Kidney (tissue), 14 donors: ENCODE results near the gene PPP1R14C. TPM values are rescaled to one million over a fixed set of nuclear protein-coding genes. Genes with fewer than 3 reads are reported as not detected.

Source experiments
- DNase-seq, 5 donors: peaks; one replicate each; pipeline ENCODE4 v3.0.0-alpha.2; 2013 to 2020
- FAIRE-seq: peaks from 2 replicates; lab custom pipeline; 2012; peaks lifted over from hg19 to GRCh38; lab: Jason Lieb, UNC
- H3K27ac ChIP-seq, 2 donors: one replicate each; pipeline ENCODE4 v1.7.0; 2013; ENCODE audit warnings: low read depth in 2 of 2, low read length in 2 of 2, inconsistent platforms in 1 of 2
- H3K27me3 ChIP-seq: one replicate; pipeline ENCODE4 v1.7.1; 2013; ENCODE audit warnings: low read length, inconsistent platforms; ENCODE audit not compliant: control insufficient read depth, insufficient read depth
- H3K36me3 ChIP-seq, 3 donors: one replicate each; pipeline versions ENCODE4 v1.7.0 to v1.7.1; 2013; ENCODE audit warnings: low read length in 3 of 3, control low read depth in 1 of 3, inconsistent platforms in 1 of 3; ENCODE audit not compliant: insufficient read depth in 3 of 3, control insufficient read depth in 2 of 3
- H3K4me1 ChIP-seq, 3 donors: one replicate each; pipeline versions ENCODE4 v1.7.0 to v1.7.1; 2013; ENCODE audit warnings: low read length in 3 of 3, inconsistent platforms in 1 of 3, low read depth in 1 of 3; ENCODE audit not compliant: control insufficient read depth in 2 of 3, insufficient read depth in 2 of 3
- H3K4me3 ChIP-seq, 3 donors: one replicate each; pipeline versions ENCODE4 v1.7.0 to v1.8.1; 2013; ENCODE audit warnings: low read length in 3 of 3, control low read depth in 1 of 3, inconsistent platforms in 1 of 3
- H3K9ac ChIP-seq, 3 donors: one replicate each; pipeline versions ENCODE4 v1.7.0 to v1.7.1; 2013; ENCODE audit warnings: low read length in 3 of 3, control low read depth in 1 of 3, inconsistent platforms in 1 of 3
- H3K9me3 ChIP-seq, 3 donors: one replicate each; pipeline versions ENCODE4 v1.7.0 to v1.7.1; 2013; ENCODE audit warnings: low read length in 3 of 3, control low read depth in 1 of 3, inconsistent platforms in 1 of 3; ENCODE audit not compliant: control insufficient read depth in 2 of 3, insufficient read depth in 1 of 3
- intact Hi-C: fragments of 100-400 bp; cut with DNase I; formaldehyde crosslinking; loops from one replicate; pipeline ENCODE4 v1.11.1; 2022
- polyA plus RNA-seq: library from polyadenylated mRNA; stranded (reverse); fragments of 350-450 nt; fragmentation: Illumina TruSeq; extraction: RNeasy Lipid Tissue Mini Kit (QIAGEN cat#74804); gene quantifications from one replicate; pipeline ENCODE4 v1.2.3, GENCODE V29; 2014; ENCODE audit warnings: low read depth, low replicate concordance; ENCODE audit not compliant: insufficient read depth
- total RNA-seq: library from RNA; stranded (reverse); fragmentation: NEBNext Ultra II Directional; extraction: Animal tissue kit (Norgen Biotek cat#: 25700); gene quantifications from one replicate; pipeline ENCODE4 v1.2.1, GENCODE V29; 2021
- TF ChIP-seq, protein P1 (sequence below): IDR thresholded peaks from 3 replicates; pipeline ENCODE4 v1.5.1; 2012; ENCODE audit warnings: mild to moderate bottlenecking, moderate library complexity, borderline replicate concordance; ENCODE audit not compliant: insufficient read depth; ENCODE audit errors: extremely low read depth
- donor health status: control.
- donor health status: control.
- donor health status: control.
- donor health status: control.
- donor health status: control.
- donor health status: DM: yes; HTN: yes; CAD: no.
- donor health status: Normal renal cell carcinoma (clear cell type).

The PPP1R14C gene
- total and polyA plus RNA-seq, 2 donors from 2014 or later, result 6.5 to 15.8 TPM

DNA sequence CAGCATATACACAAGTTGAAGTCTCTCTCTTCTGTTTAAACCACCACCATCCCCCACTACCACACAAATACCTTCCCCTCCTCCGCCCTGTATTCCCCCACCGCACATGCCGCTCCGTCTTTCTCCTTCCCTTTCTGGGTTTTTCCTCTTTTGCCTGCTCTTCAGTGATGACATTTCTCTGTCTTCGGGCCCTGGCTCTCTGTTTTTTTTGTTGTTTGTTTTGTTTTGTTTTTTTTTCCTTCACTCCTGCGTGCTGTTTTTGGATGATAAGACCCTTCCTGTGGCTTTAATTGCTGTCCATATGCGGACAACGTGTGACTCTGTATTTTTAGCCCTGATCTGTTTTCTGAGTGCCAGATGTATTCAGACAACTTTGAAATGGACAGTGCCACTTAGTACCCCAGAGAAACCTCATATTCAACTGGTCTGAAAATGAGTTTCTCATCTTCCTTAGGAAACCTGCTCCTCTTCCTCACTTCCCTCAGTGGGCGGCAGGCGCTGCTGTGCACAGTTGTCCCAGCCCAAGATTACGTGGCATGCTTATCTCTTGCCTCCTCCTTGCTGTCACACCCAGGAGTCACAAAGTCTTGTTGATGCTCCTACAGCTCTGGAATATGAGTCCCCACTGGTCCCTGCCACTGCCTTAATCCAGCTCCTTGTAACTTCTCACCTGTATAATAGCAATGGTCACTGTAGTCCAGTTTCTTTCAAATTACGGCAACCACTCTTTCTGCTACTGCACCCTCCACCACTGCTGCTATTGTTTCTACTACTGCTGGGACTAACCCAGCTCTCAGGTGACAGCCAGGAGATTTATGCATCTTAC is 8.2 kb downstream of the PPP1R14C start:
- DNase-seq, result no peak
- Histone ChIP-seq H3K9ac (no peak overlapping the region), H3K27ac (no peak overlapping the region), H3K36me3 (no peaks in the 10 kb centered on the region), H3K9me3 (no peaks in the 10 kb centered on the region), H3K27me3 (no peaks in the 10 kb centered on the region), H3K4me1 (peaks cover 0 to 1% (median 0%) of the 10 kb centered on the region in 3 donors), H3K4me3 (no peak overlapping the region)
- FAIRE-seq, result no peak
- intact Hi-C loops, result no loop called here
- TF ChIP-seq, protein P1, sequence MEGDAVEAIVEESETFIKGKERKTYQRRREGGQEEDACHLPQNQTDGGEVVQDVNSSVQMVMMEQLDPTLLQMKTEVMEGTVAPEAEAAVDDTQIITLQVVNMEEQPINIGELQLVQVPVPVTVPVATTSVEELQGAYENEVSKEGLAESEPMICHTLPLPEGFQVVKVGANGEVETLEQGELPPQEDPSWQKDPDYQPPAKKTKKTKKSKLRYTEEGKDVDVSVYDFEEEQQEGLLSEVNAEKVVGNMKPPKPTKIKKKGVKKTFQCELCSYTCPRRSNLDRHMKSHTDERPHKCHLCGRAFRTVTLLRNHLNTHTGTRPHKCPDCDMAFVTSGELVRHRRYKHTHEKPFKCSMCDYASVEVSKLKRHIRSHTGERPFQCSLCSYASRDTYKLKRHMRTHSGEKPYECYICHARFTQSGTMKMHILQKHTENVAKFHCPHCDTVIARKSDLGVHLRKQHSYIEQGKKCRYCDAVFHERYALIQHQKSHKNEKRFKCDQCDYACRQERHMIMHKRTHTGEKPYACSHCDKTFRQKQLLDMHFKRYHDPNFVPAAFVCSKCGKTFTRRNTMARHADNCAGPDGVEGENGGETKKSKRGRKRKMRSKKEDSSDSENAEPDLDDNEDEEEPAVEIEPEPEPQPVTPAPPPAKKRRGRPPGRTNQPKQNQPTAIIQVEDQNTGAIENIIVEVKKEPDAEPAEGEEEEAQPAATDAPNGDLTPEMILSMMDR, result no peak

DNA sequence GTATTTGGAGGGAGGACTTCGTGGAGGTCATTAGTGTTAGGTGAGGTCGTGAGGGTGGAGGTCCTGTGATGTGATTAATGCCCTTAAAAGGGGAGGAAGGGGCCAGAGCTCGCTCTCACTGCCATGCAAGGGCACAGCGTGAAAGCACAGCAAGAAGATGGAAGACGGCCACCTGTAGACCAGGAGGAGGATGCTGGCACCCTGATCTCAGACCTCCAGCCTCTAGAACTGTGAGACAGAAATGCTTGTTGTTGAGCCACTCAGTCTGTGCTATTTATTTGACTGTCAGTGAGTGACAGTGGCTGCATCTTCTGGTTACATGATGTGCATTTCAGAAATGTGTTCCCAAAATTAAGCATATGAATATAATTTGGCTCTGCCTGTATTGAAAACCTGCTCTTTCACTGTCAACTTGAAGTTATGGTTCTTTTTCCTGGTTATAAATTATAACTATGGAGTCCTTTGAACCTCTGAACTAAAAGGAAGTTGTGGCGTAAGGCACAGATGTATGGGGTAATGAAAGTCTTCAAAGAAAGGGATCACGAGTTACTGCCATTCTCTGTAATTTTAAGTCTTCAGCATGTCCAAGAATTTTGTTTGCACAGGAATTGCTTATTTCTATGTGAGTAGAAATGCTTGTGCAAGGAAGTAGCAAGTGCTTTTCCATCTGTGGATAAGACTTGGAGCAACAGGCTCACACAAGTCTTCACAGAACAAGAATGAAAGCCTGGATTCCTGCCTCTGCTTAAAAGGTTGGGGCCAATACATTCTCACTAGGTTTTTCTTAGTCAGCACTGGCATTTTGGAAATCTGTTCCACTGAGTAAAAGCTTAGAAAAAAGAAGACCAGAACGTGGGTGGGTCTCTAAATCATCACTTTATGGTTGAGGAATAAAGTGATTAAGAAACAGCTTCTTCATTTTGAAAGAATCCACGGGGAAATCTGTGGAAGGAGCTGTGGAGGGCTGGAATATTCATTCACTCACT is 10.3 kb downstream of the PPP1R14C start:
- Histone ChIP-seq H3K4me1 (no peaks in the 10 kb centered on the region), H3K9ac (no peak overlapping the region), H3K4me3 (no peak overlapping the region), H3K9me3 (no peaks in the 10 kb centered on the region), H3K27ac (no peak overlapping the region), H3K27me3 (no peaks in the 10 kb centered on the region), H3K36me3 (no peaks in the 10 kb centered on the region)
- no peak for FAIRE-seq
- intact Hi-C loops, result no loop called here
- TF ChIP-seq, protein P1, result no peak
- no peak for DNase-seq

DNA sequence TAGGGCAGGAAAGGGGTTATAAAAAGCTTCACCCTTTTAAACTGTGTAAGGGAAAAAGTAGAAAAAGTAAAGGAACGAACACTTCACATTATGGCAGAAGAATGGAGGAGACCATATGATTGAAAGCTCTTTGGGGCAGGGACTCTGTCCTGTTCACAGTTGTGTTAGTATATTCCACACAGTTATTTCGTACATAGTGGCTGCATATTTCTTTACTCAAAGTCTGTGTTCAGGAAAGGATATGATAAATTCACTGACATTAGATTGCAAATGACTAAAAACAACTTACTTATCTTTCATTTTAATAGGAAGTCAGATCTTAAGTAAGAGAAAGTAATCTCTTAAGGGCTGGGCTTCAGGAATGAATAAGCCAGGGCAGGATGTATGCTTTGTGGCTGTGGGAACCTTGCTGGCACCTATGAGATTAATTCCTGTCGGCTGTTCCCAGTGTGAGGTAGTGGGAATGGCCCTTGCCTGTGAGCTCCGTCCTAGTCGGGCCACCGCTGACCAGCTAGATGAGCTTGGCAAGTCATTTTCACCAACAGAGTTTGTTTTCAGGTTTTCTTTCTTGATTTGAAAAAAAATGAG is 11.2 kb downstream of the PPP1R14C start:
- no peaks in the 10 kb centered on the region for H3K9me3 ChIP-seq
- no peak for FAIRE-seq
- TF ChIP-seq, protein P1, result no peak
- no peaks in the 10 kb centered on the region for H3K27me3 ChIP-seq
- intact Hi-C loops, result no loop called here
- no peak overlapping the region for H3K27ac ChIP-seq
- H3K36me3 ChIP-seq, result no peaks in the 10 kb centered on the region
- no peak for DNase-seq
- H3K9ac ChIP-seq, result no peak overlapping the region
- H3K4me3 ChIP-seq, result no peak overlapping the region
- H3K4me1 ChIP-seq, result no peaks in the 10 kb centered on the region
